Left lung (tissue), 10 donors: ENCODE results near the gene TEX54. TPM values are rescaled to one million over a fixed set of nuclear protein-coding genes. Genes with fewer than 3 reads are reported as not detected.

Source experiments
- ATAC-seq: fragments of 200-7000 bp; cut with Tn5 transposase; one replicate; pipeline ENCODE4 v1.9.1; 2020; ENCODE audit warnings: moderate library complexity
- DNase-seq, 4 donors: peaks; one replicate each; pipeline ENCODE4 v3.0.0-alpha.2; 2013 to 2020
- H3K27ac ChIP-seq, 2 donors: fragments of 200-600 bp; sonication (generic) in 1 of 2; one replicate each; pipeline versions ENCODE4 v1.5.0 to v1.8.0; 2020 to 2021
- H3K27me3 ChIP-seq, 2 donors: fragments of 200-600 bp; sonication (generic) in 1 of 2; one replicate each; pipeline versions ENCODE4 v1.5.0 to v1.8.0; 2020 to 2021
- H3K36me3 ChIP-seq, 2 donors: fragments of 200-600 bp; sonication (generic) in 1 of 2; one replicate each; pipeline versions ENCODE4 v1.5.0 to v1.8.0; 2020 to 2021
- H3K4me1 ChIP-seq, 2 donors: fragments of 200-600 bp; one replicate each; pipeline ENCODE4 v1.8.0; 2021
- H3K4me3 ChIP-seq, 2 donors: fragments of 200-600 bp; sonication (generic) in 1 of 2; one replicate each; pipeline versions ENCODE4 v1.5.0 to v1.8.0; 2020 to 2021; ENCODE audit warnings: mild to moderate bottlenecking in 1 of 2
- H3K9me3 ChIP-seq, 2 donors: fragments of 200-600 bp; sonication (generic) in 1 of 2; one replicate each; pipeline versions ENCODE4 v1.5.0 to v1.8.0; 2020 to 2021
- intact Hi-C, 2 donors: fragments of 100-400 bp; cut with DNase I; formaldehyde crosslinking; loops; one replicate each; pipeline versions ENCODE4 v1.11.2 to v1.14.2; 2022
- polyA plus RNA-seq, 6 donors: library from polyadenylated mRNA; unstranded; fragments of 120-200 nt; gene quantifications; one replicate each; pipeline ENCODE4 v1.2.1, GENCODE V29; 2013; ENCODE audit not compliant: insufficient read length in 6 of 6
- total RNA-seq, 2 donors: library from RNA; stranded (reverse); fragmentation: NEBNext Ultra II Directional; extraction: Animal tissue kit (Norgen Biotek cat#: 25700); gene quantifications; one replicate each; pipeline ENCODE4 v1.2.1, GENCODE V29; 2021
- TF ChIP-seq, protein P1 (sequence below), 2 donors: fragments of 200-600 bp; sonication (generic) in 1 of 2; IDR thresholded peaks; one replicate each; pipeline versions ENCODE4 v1.5.0 to v1.8.0; 2021; ENCODE audit warnings: antibody characterized with exemption in 2 of 2
- donor health status: DM: no; HTN: yes; CAD: no.
- donor health status: DM: no; HTN: no; CAD: no.

The TEX54 gene
- total and polyA plus RNA-seq, 8 donors, result 0.36 to 0.69 TPM; not detected in 6

- Histone ChIP-seq H3K9me3 (no peaks in the 10 kb centered on the region), H3K27me3 (no peaks in the 10 kb centered on the region), H3K27ac (peak overlapping the region in 1 of 2 donors; percentile 84), H3K4me3 (no peak overlapping the region), H3K4me1 (peaks cover 0 to 18% of the 10 kb centered on the region in 2 donors), H3K36me3 (peaks cover 4 to 61% of the 10 kb centered on the region in 2 donors)
- peak; percentile 33 for ATAC-seq
- no peak for DNase-seq
- TF ChIP-seq, protein P1, sequence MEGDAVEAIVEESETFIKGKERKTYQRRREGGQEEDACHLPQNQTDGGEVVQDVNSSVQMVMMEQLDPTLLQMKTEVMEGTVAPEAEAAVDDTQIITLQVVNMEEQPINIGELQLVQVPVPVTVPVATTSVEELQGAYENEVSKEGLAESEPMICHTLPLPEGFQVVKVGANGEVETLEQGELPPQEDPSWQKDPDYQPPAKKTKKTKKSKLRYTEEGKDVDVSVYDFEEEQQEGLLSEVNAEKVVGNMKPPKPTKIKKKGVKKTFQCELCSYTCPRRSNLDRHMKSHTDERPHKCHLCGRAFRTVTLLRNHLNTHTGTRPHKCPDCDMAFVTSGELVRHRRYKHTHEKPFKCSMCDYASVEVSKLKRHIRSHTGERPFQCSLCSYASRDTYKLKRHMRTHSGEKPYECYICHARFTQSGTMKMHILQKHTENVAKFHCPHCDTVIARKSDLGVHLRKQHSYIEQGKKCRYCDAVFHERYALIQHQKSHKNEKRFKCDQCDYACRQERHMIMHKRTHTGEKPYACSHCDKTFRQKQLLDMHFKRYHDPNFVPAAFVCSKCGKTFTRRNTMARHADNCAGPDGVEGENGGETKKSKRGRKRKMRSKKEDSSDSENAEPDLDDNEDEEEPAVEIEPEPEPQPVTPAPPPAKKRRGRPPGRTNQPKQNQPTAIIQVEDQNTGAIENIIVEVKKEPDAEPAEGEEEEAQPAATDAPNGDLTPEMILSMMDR (IDR thresholded peaks at IDR 0.05), result no peak
- intact Hi-C loops, result no loop called here
Measured at GRCh38 chr11:62816557-62816956, 16.1 kb downstream of the TEX54 start.

DNA sequence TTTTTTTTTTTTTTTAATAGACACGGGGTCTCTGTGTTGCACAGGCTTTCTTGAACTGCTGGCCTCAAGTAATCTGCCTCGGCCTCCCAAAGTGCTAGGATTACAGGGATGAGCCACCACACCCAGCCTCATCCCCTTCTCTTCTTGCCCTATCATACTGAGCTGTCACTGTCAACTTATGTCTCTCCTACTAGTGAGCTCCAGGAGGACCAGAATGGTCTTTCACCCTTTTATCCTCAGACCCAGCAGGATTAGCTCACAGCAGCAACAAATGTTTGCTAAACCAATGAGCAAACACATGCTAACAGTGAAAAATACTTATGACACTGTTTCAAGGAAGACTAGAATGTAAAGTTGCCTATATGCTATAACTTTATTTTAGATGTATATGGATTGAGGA, 21.0 kb downstream of the TEX54 start:
- Histone ChIP-seq H3K36me3 (peaks cover 0 to 16% of the 10 kb centered on the region in 2 donors), H3K27me3 (no peaks in the 10 kb centered on the region), H3K4me3 (no peak overlapping the region), H3K9me3 (no peaks in the 10 kb centered on the region), H3K27ac (no peak overlapping the region), H3K4me1 (peaks cover 0 to 25% of the 10 kb centered on the region in 2 donors)
- no peak for DNase-seq
- intact Hi-C loops, result no loop called here
- ATAC-seq, result no peak
- TF ChIP-seq, protein P1 (IDR thresholded peaks at IDR 0.05), result no peak

- DNase-seq, result no peak
- no peak overlapping the region for H3K4me3 ChIP-seq
- ATAC-seq, result no peak
- H3K27ac ChIP-seq, result no peak overlapping the region
- H3K27me3 ChIP-seq, result no peaks in the 10 kb centered on the region
- TF ChIP-seq, protein P1 (IDR thresholded peaks at IDR 0.05), result no peak
- H3K9me3 ChIP-seq, result no peaks in the 10 kb centered on the region
- H3K4me1 ChIP-seq, result peaks cover 0 to 30% of the 10 kb centered on the region in 2 donors
- H3K36me3 ChIP-seq, result peaks cover 0 to 14% of the 10 kb centered on the region in 2 donors
- intact Hi-C loops, result no loop called here
Measured at GRCh38 chr11:62810748-62811147, 21.9 kb downstream of the TEX54 start.

DNA sequence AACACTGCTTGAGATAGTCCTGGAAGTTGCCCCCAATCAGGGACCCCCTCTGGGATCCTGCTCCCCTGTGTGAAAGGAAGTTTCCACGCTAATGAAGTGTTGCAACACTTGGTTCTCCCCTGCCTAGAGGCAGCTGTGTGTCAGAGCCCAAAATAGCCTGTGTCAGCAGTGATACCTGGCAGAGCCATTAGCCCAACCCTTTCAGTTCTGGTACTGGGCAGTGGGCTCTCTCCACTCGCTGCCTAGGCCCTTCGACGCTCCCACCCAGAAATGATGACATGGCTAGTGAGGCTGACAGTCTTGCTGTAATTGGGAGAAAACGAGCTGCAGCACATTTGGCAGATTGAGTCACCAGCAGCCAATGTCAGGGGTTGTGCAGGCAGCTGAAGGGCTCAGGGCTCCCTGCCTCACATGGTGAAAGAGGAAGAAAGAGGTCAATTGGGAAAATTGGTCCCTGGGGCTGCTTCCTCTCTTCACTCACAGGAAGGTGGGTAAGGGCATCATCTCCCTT, 26.0 kb downstream of the TEX54 start:
- DNase-seq (peak in 1 of 4 donors; percentile 59), ATAC-seq (peak; percentile 2)
- H3K4me1 ChIP-seq, result peaks cover 8 to 48% of the 10 kb centered on the region in 2 donors
- H3K27ac ChIP-seq, result peak overlapping the region; percentile 93 to 94
- peaks cover 0 to 21% of the 10 kb centered on the region in 2 donors for H3K36me3 ChIP-seq
- no peaks in the 10 kb centered on the region for H3K9me3 ChIP-seq
- H3K4me3 ChIP-seq, result peak overlapping the region in 1 of 2 donors; percentile 90
- TF ChIP-seq, protein P1 (IDR thresholded peaks at IDR 0.05), result no peak
- no peaks in the 10 kb centered on the region for H3K27me3 ChIP-seq
- intact Hi-C loops, result no loop called here

- Histone ChIP-seq H3K9me3 (no peaks in the 10 kb centered on the region), H3K36me3 (peaks cover 0 to 28% of the 10 kb centered on the region in 2 donors), H3K27me3 (no peaks in the 10 kb centered on the region), H3K4me3 (peak overlapping the region; percentile 85 to 90), H3K27ac (peak overlapping the region; percentile 93 to 94), H3K4me1 (peaks cover 8 to 48% of the 10 kb centered on the region in 2 donors)
- DNase-seq (no peak), ATAC-seq (no peak)
- TF ChIP-seq, protein P1 (IDR thresholded peaks at IDR 0.05), result no peak
- intact Hi-C loops, result no loop called here
Measured at GRCh38 chr11:62805961-62806441, 26.6 kb downstream of the TEX54 start.
